K562 (cell line): ENCODE results near the gene FOXO3. TPM values are rescaled to one million over a fixed set of nuclear protein-coding genes. Genes with fewer than 3 reads are reported as not detected.

Source experiments
- ARID3A ChIP-seq: IDR thresholded peaks from 2 replicates; pipeline ENCODE4 v1.6.1; 2012; ENCODE audit warnings: low read depth, low read length, improper control_type of control experiment, borderline replicate concordance
- BRF2 ChIP-seq: IDR thresholded peaks from 3 replicates; pipeline ENCODE4 v1.6.1; 2011; ENCODE audit warnings: borderline replicate concordance, mild to moderate bottlenecking; ENCODE audit not compliant: insufficient read length, insufficient read depth
- CREM ChIP-seq: IDR thresholded peaks from 2 replicates; pipeline ENCODE4 v1.6.1; 2014; ENCODE audit warnings: antibody characterized with exemption, low read depth
- E2F3 ChIP-seq: fragments of 250-450 bp; sonication (Bioruptor Pico); IDR thresholded peaks from 2 replicates; pipeline ENCODE4 v1.4.0; 2020; ENCODE audit warnings: mild to moderate bottlenecking
- FOXA3 ChIP-seq, 2 experiments: fragments of 450-650 bp in 1 of 2; sonication (generic) in 1 of 2; formaldehyde crosslinking; IDR thresholded peaks in 1 of 2; conservative IDR thresholded peaks in 1 of 2; 2 replicates each; pipeline versions ENCODE4 v1.4.0 to v1.8.0; 2020 to 2022; ENCODE audit warnings: mild to moderate bottlenecking in 2 of 2, missing genetic modification reagents in 1 of 2
- GABPB1 ChIP-seq: sonication (generic); formaldehyde crosslinking; IDR thresholded peaks from 2 replicates; pipeline ENCODE4 v1.8.0; 2022; ENCODE audit warnings: mild to moderate bottlenecking, missing genetic modification reagents
- GTF2F1 ChIP-seq: IDR thresholded peaks from 2 replicates; pipeline ENCODE4 v1.6.1; 2011; ENCODE audit warnings: low read depth, low read length, improper control_type of control experiment
- NFIC ChIP-seq: fragments of 450-650 bp; IDR thresholded peaks from 2 replicates; pipeline ENCODE4 v1.6.1; 2017; ENCODE audit warnings: mild to moderate bottlenecking, inconsistent platforms
- NFXL1 ChIP-seq: fragments of 450-650 bp; formaldehyde crosslinking; IDR thresholded peaks from 2 replicates; pipeline ENCODE4 v1.4.0; 2021; ENCODE audit warnings: mild to moderate bottlenecking
- NKRF ChIP-seq: fragments of 450-650 bp; IDR thresholded peaks from 2 replicates; pipeline ENCODE4 v1.6.1; 2016; ENCODE audit warnings: borderline replicate concordance
- NR2C2 ChIP-seq, 2 experiments: fragments of 200-800 bp in 1 of 2; sonication (Bioruptor generic) in 1 of 2; sonication (generic) in 1 of 2; formaldehyde crosslinking in 1 of 2; IDR thresholded peaks; 2 replicates each; pipeline versions ENCODE4 v1.6.1 to v1.8.0; 2016 to 2022; ENCODE audit warnings: mild to moderate bottlenecking in 1 of 2, missing compliant biosample characterization in 1 of 2, missing genetic modification characterization in 1 of 2, missing genetic modification reagents in 1 of 2
- NR2F6 ChIP-seq: fragments of 450-650 bp; formaldehyde crosslinking; IDR thresholded peaks from 2 replicates; pipeline ENCODE4 v1.4.0; 2020; ENCODE audit warnings: mild to moderate bottlenecking
- NRF1 ChIP-seq, 2 experiments: fragments of 450-650 bp; IDR thresholded peaks in 1 of 2; conservative IDR thresholded peaks in 1 of 2; 2 replicates each; pipeline ENCODE4 v1.6.1; 2014; ENCODE audit warnings: mild to moderate bottlenecking in 2 of 2
- NUFIP1 ChIP-seq: fragments of 450-650 bp; IDR thresholded peaks from 2 replicates; pipeline ENCODE4 v1.6.1; 2018; ENCODE audit not compliant: partially characterized antibody
- PCBP2 ChIP-seq: fragments of 200-400 bp; formaldehyde crosslinking; IDR thresholded peaks from 2 replicates; pipeline ENCODE4 v1.6.1; 2018; ENCODE audit warnings: low read length, low read depth, mild to moderate bottlenecking, moderate library complexity; ENCODE audit not compliant: poor library complexity, severe bottlenecking
- RBM22 ChIP-seq: fragments of 200-400 bp; formaldehyde crosslinking; IDR thresholded peaks from 2 replicates; pipeline ENCODE4 v1.6.1; 2018; ENCODE audit warnings: low read length, low read depth; ENCODE audit not compliant: poor library complexity, severe bottlenecking
- SNAPC5 ChIP-seq: fragments of 250-450 bp; sonication (Bioruptor Pico); IDR thresholded peaks from 2 replicates; pipeline ENCODE4 v1.8.0; 2021; ENCODE audit warnings: moderate library complexity, mild to moderate bottlenecking, inconsistent platforms
- STAT5A ChIP-seq: IDR thresholded peaks from 2 replicates; pipeline ENCODE4 v1.6.1; 2012; ENCODE audit warnings: low read length, inconsistent platforms, borderline replicate concordance
- TRIM24 ChIP-seq, 2 experiments: fragments of 450-650 bp; IDR thresholded peaks; 2 replicates each; pipeline ENCODE4 v1.6.1; 2016
- TRIM28 ChIP-seq: fragments of 450-650 bp; IDR thresholded peaks from 2 replicates; pipeline ENCODE4 v1.6.1; 2017
- TSC22D4 ChIP-seq: fragments of 450-650 bp; IDR thresholded peaks from 2 replicates; pipeline ENCODE4 v1.6.1; 2016; ENCODE audit warnings: missing genetic modification characterization, missing biosample characterization, control low read depth
- XRCC3 ChIP-seq: fragments of 450-650 bp; IDR thresholded peaks from 2 replicates; pipeline ENCODE4 v1.6.1; 2017; ENCODE audit warnings: mild to moderate bottlenecking, moderate library complexity
- ZNF134 ChIP-seq: fragments of 250-450 bp; sonication (Bioruptor Pico); conservative IDR thresholded peaks from 2 replicates; pipeline ENCODE4 v1.4.0; 2020
- ZNF184 ChIP-seq: sonication (generic); formaldehyde crosslinking; IDR thresholded peaks from 2 replicates; pipeline ENCODE4 v1.5.0; 2020; ENCODE audit warnings: missing genetic modification reagents
- ZNF408 ChIP-seq: fragments of 250-450 bp; sonication (Bioruptor Pico); IDR thresholded peaks from 2 replicates; pipeline ENCODE4 v1.4.0; 2020; ENCODE audit warnings: low read depth, mild to moderate bottlenecking, moderate library complexity
- polyA plus RNA-seq, 8 experiments: library from polyadenylated mRNA; depleted of rRNA in 4 of 8; stranded (reverse) in 5 of 8; unstranded in 3 of 8; fragments of >200 nt; fragmentation: Nextera tagmentation in 2 of 8; fragmentation: Illumina TruSeq in 1 of 8; extraction: Ambion mirVana in 2 of 8; extraction: Trizol in 1 of 8; gene quantifications; 2 replicates each; pipeline versions ENCODE4 v1.2.1 to v1.2.3, GENCODE V29; 2011 to 2014; ENCODE audit warnings: inconsistent platforms in 1 of 8, missing spikeins in 1 of 8
- total RNA-seq, 7 experiments: library from RNA; depleted of rRNA in 6 of 7; stranded (reverse); fragments of >200 nt in 6 of 7; fragmentation: Illumina TruSeq in 2 of 7; extraction: Trizol in 2 of 7; gene quantifications; 2 replicates each; pipeline versions ENCODE4 v1.2.1 to v1.2.3, GENCODE V29; 2011 to 2021; ENCODE audit warnings: low replicate concordance in 1 of 7

Gene FOXO3
- total and polyA plus RNA-seq, 9 of the 15 experiments (the other 6 are each of a cell fraction or from before 2014, with no cell fraction given) = 3.0 to 14.6 (median 6.0) TPM

- TF ChIP-seq NKRF = no peak
- no peak for TF ChIP-seq GTF2F1
- TF ChIP-seq NFXL1 = 0 out of 2 replicates have a peak, but pooled peaks have one; percentile 40
- no peak for TF ChIP-seq PCBP2
- TF ChIP-seq SNAPC5 = no peak
- no peak for TF ChIP-seq TSC22D4 (tag)
- TF ChIP-seq CREM = no peak
- TF ChIP-seq XRCC3 = no peak
- TF ChIP-seq NUFIP1 = no peak
- TF ChIP-seq E2F3 (CRISPR knock-in tag) = no peak
- TF ChIP-seq TRIM24 (IDR thresholded peaks at IDR 0.05) = 0 out of 4 replicates have a peak, but pooled peaks of 1 of the 2 experiments have one; percentile 9
- no peak for TF ChIP-seq GABPB1
- no peak for TF ChIP-seq BRF2
- no peak for TF ChIP-seq ZNF184 (CRISPR knock-in tag)
- TF ChIP-seq ARID3A = no peak
- TF ChIP-seq NFIC = no peak
- no peak for TF ChIP-seq TRIM28
- no peak for TF ChIP-seq NR2F6 (CRISPR knock-in tag)
- TF ChIP-seq ZNF134 (CRISPR knock-in tag) = no peak
- no peak for TF ChIP-seq STAT5A
- TF ChIP-seq ZNF408 (CRISPR knock-in tag) = no peak
- no peak for TF ChIP-seq RBM22
- peak; percentile 43 to 50; a peak in 3 of 4 replicates for TF ChIP-seq NRF1 (conservative IDR thresholded peaks at IDR 0.05 in 1 of 2, IDR thresholded peaks at IDR 0.05 in 1 of 2)
- no peak for TF ChIP-seq NR2C2 (CRISPR knock-in tag; IDR thresholded peaks at IDR 0.05)
- peak; percentile 79 for TF ChIP-seq NR2C2 (tag; IDR thresholded peaks at IDR 0.05)
- no peak for TF ChIP-seq FOXA3 (CRISPR knock-in tag; conservative IDR thresholded peaks at IDR 0.05 in 1 of 2, IDR thresholded peaks at IDR 0.05 in 1 of 2)
These were observed 128.8 kb downstream of the FOXO3 start (continued) for GRCh38 chr6:108689272-108690161.
